Measurements from ENCODE around the gene LTK. TPM values are rescaled to one million over a fixed set of nuclear protein-coding genes. Genes with fewer than 3 reads are reported as not detected.

LTK gene
- total and polyA plus RNA-seq, 2 of the 4 experiments (the other 2 are of a cell fraction): 0.18 to 0.62 TPM

DNA sequence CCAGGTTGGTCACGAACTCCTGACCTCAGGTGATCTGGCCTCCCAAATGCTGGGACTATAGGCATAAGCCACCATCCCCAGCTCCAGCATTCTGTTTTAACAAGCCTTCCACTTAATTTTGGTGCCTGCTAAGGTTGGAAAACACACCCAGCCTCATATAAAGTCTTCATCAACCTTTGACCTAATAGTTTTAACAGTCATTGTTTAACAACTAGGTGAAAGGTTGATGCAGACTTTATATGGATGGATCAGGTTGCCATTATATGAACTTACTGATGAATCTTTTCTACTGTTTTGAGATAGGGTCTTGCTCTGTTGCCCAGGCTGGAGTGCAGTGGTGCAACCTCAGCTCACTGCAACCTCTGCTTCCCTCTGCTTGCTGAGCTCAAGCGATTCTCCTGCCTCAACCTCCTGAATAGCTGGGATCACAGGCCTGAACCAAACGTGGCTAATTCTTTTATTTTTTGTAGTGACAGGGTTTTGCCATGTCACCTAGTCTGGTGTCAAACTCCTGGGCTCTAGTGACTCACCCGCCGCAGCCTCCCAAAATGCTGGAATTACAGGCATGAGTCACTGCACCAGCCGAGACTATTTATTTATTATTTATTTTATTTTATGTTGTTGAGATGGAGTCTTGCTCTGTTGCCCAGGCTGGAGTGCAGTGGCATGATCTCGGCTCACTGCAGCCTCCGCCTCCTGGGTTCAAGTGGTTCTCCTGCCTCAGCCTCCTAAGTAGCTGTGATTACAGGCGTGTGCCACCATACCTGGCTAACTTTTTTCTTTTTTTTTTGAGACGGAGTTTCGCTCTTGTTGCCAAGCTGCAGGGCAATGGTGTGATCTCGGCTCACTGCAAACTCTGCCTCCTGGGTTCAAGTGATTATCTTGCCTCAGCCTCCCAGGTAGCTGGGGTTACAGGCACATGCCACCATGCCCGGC, 33.5 kb upstream of the LTK start:
- Histone ChIP-seq H4K20me1 (ENCODE audit: insufficient read depth, low read length) (peaks cover 3% of the 10 kb centered on the region; the same call in 1 of the 2 replicates), H2BK5ac (ENCODE audit: low read depth, low read length, poor library complexity, severe bottlenecking) (no peak overlapping the region), H3K56ac (ENCODE audit: extremely low read depth, insufficient read depth, low read length) (no peak overlapping the region), H2AK9ac (replicated peaks; ENCODE audit: low read depth, low read length, poor library complexity) (no peak overlapping the region), H3K9ac (ENCODE audit: low read depth, low read length) (no peak overlapping the region), H3K4me3 (ENCODE audit: insufficient read depth, low read depth, low read length) (no peak overlapping the region), H3K27ac (ENCODE audit: insufficient read depth, low read length) (no peak overlapping the region), H3K4me2 (ENCODE audit: low read depth, low read length) (no peak overlapping the region), H3K36me3 (ENCODE audit: control insufficient read depth, insufficient read depth, low read length) (no peaks in the 10 kb centered on the region), H3K79me1 (ENCODE audit: low read depth in 1 of 2, low read length in 2 of 2) (peaks cover 9 to 19% of the 10 kb centered on the region in 2 experiments; a peak in 3 of 4 replicates), H3K4me1 (ENCODE audit: control insufficient read depth, insufficient read depth, low read length) (no peaks in the 10 kb centered on the region; the same call in none of the 2 replicates), H3K18ac (ENCODE audit: low read depth, low read length) (no peak overlapping the region), H2BK20ac (ENCODE audit: low read depth, low read length) (no peak overlapping the region), H3K9me3 (ENCODE audit: control insufficient read depth, insufficient read depth, low read length) (no peaks in the 10 kb centered on the region), H2BK15ac (ENCODE audit: low read depth, low read length) (no peak overlapping the region), H4K91ac (ENCODE audit: insufficient read depth, low read depth, low read length) (no peak overlapping the region), H2BK120ac (ENCODE audit: low read depth, low read length) (no peak overlapping the region), H3K14ac (replicated peaks; ENCODE audit: low read depth, low read length) (no peak overlapping the region), H3K23ac (ENCODE audit: low read depth, low read length) (no peak overlapping the region), H3K4ac (ENCODE audit: low read depth, low read length) (no peak overlapping the region), H3K27me3 (ENCODE audit: control insufficient read depth, insufficient read depth, low read length) (no peaks in the 10 kb centered on the region), H4K8ac (ENCODE audit: low read depth in 2 of 2, low read length in 2 of 2) (no peak overlapping the region), H3K9me1 (ENCODE audit: insufficient read depth, low read length) (peaks cover 3% of the 10 kb centered on the region; the same call in 1 of the 2 replicates), H4K5ac (ENCODE audit: low read depth, low read length) (no peak overlapping the region), H2AFZ (replicated peaks; ENCODE audit: low read length, poor library complexity) (no peak overlapping the region), H2AK5ac (ENCODE audit: low read depth, low read length) (no peak overlapping the region; the same call in 1 of the 2 replicates)
- TF ChIP-seq SMC3 (IDR thresholded peaks at IDR 0.05; ENCODE audit: low read depth, low read length): no peak
- TF ChIP-seq FOS (IDR thresholded peaks at IDR 0.05; ENCODE audit: low read depth, low read length): peak; percentile 87
- TF ChIP-seq BHLHE40 (IDR thresholded peaks at IDR 0.05; ENCODE audit: low read depth, low read length): 0 out of 2 replicates have a peak, but pooled peaks have one; percentile 18
- TF ChIP-seq NFE2L2 (IDR thresholded peaks at IDR 0.05; ENCODE audit: low read depth, low read length): peak; percentile 67; the same call in 1 of the 2 replicates
- in situ Hi-C loops (cut with MboI; ENCODE audit: low sequenced_read_pairs) (no loop called here), intact Hi-C loops (cut with micrococcal nuclease) (no loop called here), dilution Hi-C loops (cut with HindIII; ENCODE audit: low sequenced_read_pairs, unreplicated experiment) (no loop called here)
- ChIA-PET POLR2A (ENCODE audit: unreplicated experiment) (no interaction called here), CTCF (interaction anchor here (0.6 to 2.2 kb wide), 3 partner anchors 11 to 26 kb away, joined by 4 to 8 read pairs (median 5); no protein-coding TSS in a partner anchor)
- ATAC-seq (ENCODE audit: low read depth) (no peak), DNase-seq (peak; percentile 59)
- no TSS peak for BruUV-seq (replicated peaks)
- WGBS, 2 experiments (ENCODE audit: extremely low coverage in 2 of 2, insufficient read length in 1 of 2): 94% methylated on average over 4 of the region's 13 CpGs; no CpG with 5 or more reads in 1 of the 2 experiments

Data from IMR-90 (cell line).